ENCODE measurements around the gene PRDM16.

Gene PRDM16

GRCh38 chr1:3393987-3394920 lies 325.3 kb downstream of the PRDM16 start:
- Histone ChIP-seq H3K36me3 (ENCODE audit: control insufficient read depth in 1 of 2, insufficient read depth in 2 of 2, low read depth in 1 of 2, low read length in 2 of 2) (peaks cover 0 to 3% of the 10 kb centered on the region in 2 experiments), H4K8ac (ENCODE audit: low read length) (no peak overlapping the region), H3K4ac (ENCODE audit: low read depth in 1 of 2, low read length in 2 of 2) (no peak overlapping the region), H2BK15ac (ENCODE audit: low read depth, poor library complexity, severe bottlenecking) (no peak overlapping the region), H3K79me1 (replicated peaks; ENCODE audit: low read length, poor library complexity, severe bottlenecking) (no peaks in the 10 kb centered on the region), H3K27me3 (ENCODE audit: control insufficient read depth in 1 of 2, insufficient read depth in 1 of 2, low read length in 2 of 2) (peaks cover 51 to 84% of the 10 kb centered on the region in 2 experiments), H3K4me3 (ENCODE audit: insufficient read depth in 1 of 2, low read depth in 1 of 2, low read length in 2 of 2) (peak overlapping the region in 1 of 2 experiments; percentile 49), H3K23ac (ENCODE audit: low read length in 2 of 2) (no peak overlapping the region), H4K91ac (ENCODE audit: low read length) (no peak overlapping the region), H3K27ac (ENCODE audit: low read length, poor library complexity, severe bottlenecking) (no peak overlapping the region), H3K18ac (ENCODE audit: low read depth in 1 of 2, low read length in 2 of 2) (no peak overlapping the region), H3K4me2 (ENCODE audit: low read length, poor library complexity, severe bottlenecking) (no peak overlapping the region), H2BK5ac (ENCODE audit: low read depth, low read length, poor library complexity, severe bottlenecking) (no peak overlapping the region), H2BK12ac (ENCODE audit: low read length in 2 of 2) (no peak overlapping the region), H2AK5ac (ENCODE audit: low read length, severe bottlenecking) (no peak overlapping the region), H3K4me1 (ENCODE audit: control insufficient read depth, insufficient read depth, low read depth, low read length) (peaks cover 3% of the 10 kb centered on the region), H3K14ac (ENCODE audit: low read length in 2 of 2) (no peak overlapping the region), H3K9me3 (ENCODE audit: control insufficient read depth, low read length) (no peaks in the 10 kb centered on the region), H2BK120ac (ENCODE audit: low read depth, low read length) (no peak overlapping the region), H2AFZ (ENCODE audit: low read depth, low read length) (no peak overlapping the region), H3K9ac (ENCODE audit: low read length) (peak overlapping the region; percentile 51)
- DNase-seq, result no peak
- 31% methylated on average over 35 of the region's 59 CpGs for WGBS

GRCh38 chr1:3396411-3396810 lies 327.4 kb downstream of the PRDM16 start:
- Histone ChIP-seq H3K4me2 (ENCODE audit: low read length, poor library complexity, severe bottlenecking) (no peak overlapping the region), H3K23ac (ENCODE audit: low read length in 2 of 2) (no peak overlapping the region), H3K14ac (ENCODE audit: low read length in 2 of 2) (no peak overlapping the region), H3K9ac (ENCODE audit: low read length) (no peak overlapping the region), H3K4me1 (ENCODE audit: control insufficient read depth, insufficient read depth, low read depth, low read length) (peaks cover 3% of the 10 kb centered on the region), H3K36me3 (ENCODE audit: control insufficient read depth in 1 of 2, insufficient read depth in 2 of 2, low read depth in 1 of 2, low read length in 2 of 2) (peaks cover 0 to 3% of the 10 kb centered on the region in 2 experiments), H3K18ac (ENCODE audit: low read depth in 1 of 2, low read length in 2 of 2) (no peak overlapping the region), H4K8ac (ENCODE audit: low read length) (no peak overlapping the region), H2BK5ac (ENCODE audit: low read depth, low read length, poor library complexity, severe bottlenecking) (no peak overlapping the region), H3K27me3 (ENCODE audit: control insufficient read depth in 1 of 2, insufficient read depth in 1 of 2, low read length in 2 of 2) (peaks cover 38 to 77% of the 10 kb centered on the region in 2 experiments), H3K9me3 (ENCODE audit: control insufficient read depth, low read length) (no peaks in the 10 kb centered on the region), H3K79me1 (replicated peaks; ENCODE audit: low read length, poor library complexity, severe bottlenecking) (no peaks in the 10 kb centered on the region), H4K91ac (ENCODE audit: low read length) (no peak overlapping the region), H2BK12ac (ENCODE audit: low read length in 2 of 2) (no peak overlapping the region), H3K27ac (ENCODE audit: low read length, poor library complexity, severe bottlenecking) (no peak overlapping the region), H2AK5ac (ENCODE audit: low read length, severe bottlenecking) (no peak overlapping the region), H3K4ac (ENCODE audit: low read depth in 1 of 2, low read length in 2 of 2) (no peak overlapping the region), H3K4me3 (ENCODE audit: insufficient read depth in 1 of 2, low read depth in 1 of 2, low read length in 2 of 2) (no peak overlapping the region), H2AFZ (ENCODE audit: low read depth, low read length) (no peak overlapping the region), H2BK120ac (ENCODE audit: low read depth, low read length) (no peak overlapping the region), H2BK15ac (ENCODE audit: low read depth, poor library complexity, severe bottlenecking) (no peak overlapping the region)
- DNase-seq, result no peak
- WGBS, result 88% methylated on average over 11 of the region's 11 CpGs

- Histone ChIP-seq H2AK5ac (ENCODE audit: low read length, severe bottlenecking) (no peak overlapping the region), H2AFZ (ENCODE audit: low read depth, low read length) (no peak overlapping the region), H3K36me3 (ENCODE audit: control insufficient read depth in 1 of 2, insufficient read depth in 2 of 2, low read depth in 1 of 2, low read length in 2 of 2) (peaks cover 0 to 3% of the 10 kb centered on the region in 2 experiments), H2BK120ac (ENCODE audit: low read depth, low read length) (no peak overlapping the region), H3K18ac (ENCODE audit: low read depth in 1 of 2, low read length in 2 of 2) (no peak overlapping the region), H2BK12ac (ENCODE audit: low read length in 2 of 2) (no peak overlapping the region), H2BK5ac (ENCODE audit: low read depth, low read length, poor library complexity, severe bottlenecking) (no peak overlapping the region), H3K27ac (ENCODE audit: low read length, poor library complexity, severe bottlenecking) (no peak overlapping the region), H3K4ac (ENCODE audit: low read depth in 1 of 2, low read length in 2 of 2) (no peak overlapping the region), H3K9ac (ENCODE audit: low read length) (no peak overlapping the region), H3K9me3 (ENCODE audit: control insufficient read depth, low read length) (no peaks in the 10 kb centered on the region), H3K4me3 (ENCODE audit: insufficient read depth in 1 of 2, low read depth in 1 of 2, low read length in 2 of 2) (no peak overlapping the region), H3K23ac (ENCODE audit: low read length in 2 of 2) (no peak overlapping the region), H3K79me1 (replicated peaks; ENCODE audit: low read length, poor library complexity, severe bottlenecking) (no peaks in the 10 kb centered on the region), H3K14ac (ENCODE audit: low read length in 2 of 2) (no peak overlapping the region), H4K91ac (ENCODE audit: low read length) (no peak overlapping the region), H3K4me2 (ENCODE audit: low read length, poor library complexity, severe bottlenecking) (no peak overlapping the region), H2BK15ac (ENCODE audit: low read depth, poor library complexity, severe bottlenecking) (no peak overlapping the region), H3K4me1 (ENCODE audit: control insufficient read depth, insufficient read depth, low read depth, low read length) (peaks cover 2% of the 10 kb centered on the region), H4K8ac (ENCODE audit: low read length) (no peak overlapping the region), H3K27me3 (ENCODE audit: control insufficient read depth in 1 of 2, insufficient read depth in 1 of 2, low read length in 2 of 2) (peaks cover 30 to 68% of the 10 kb centered on the region in 2 experiments)
- 71% methylated on average over 16 of the region's 17 CpGs for WGBS
- DNase-seq, result no peak
Measured at GRCh38 chr1:3397311-3397710, 328.3 kb downstream of the PRDM16 start.

- H3K9ac ChIP-seq (ENCODE audit: low read length), result peak overlapping the region; percentile 6
- H3K14ac ChIP-seq (ENCODE audit: low read length in 2 of 2), result no peak overlapping the region
- no peaks in the 10 kb centered on the region for H3K9me3 ChIP-seq (ENCODE audit: control insufficient read depth, low read length)
- no peak overlapping the region for H4K8ac ChIP-seq (ENCODE audit: low read length)
- peaks cover under 1% of the 10 kb centered on the region for H3K4me1 ChIP-seq (ENCODE audit: control insufficient read depth, insufficient read depth, low read depth, low read length)
- H3K79me1 ChIP-seq (replicated peaks; ENCODE audit: low read length, poor library complexity, severe bottlenecking), result no peaks in the 10 kb centered on the region
- H3K4me3 ChIP-seq (ENCODE audit: insufficient read depth in 1 of 2, low read depth in 1 of 2, low read length in 2 of 2), result peak overlapping the region in 1 of 2 experiments; percentile 44
- H3K4ac ChIP-seq (ENCODE audit: low read depth in 1 of 2, low read length in 2 of 2), result no peak overlapping the region
- peaks cover 0 to 3% of the 10 kb centered on the region in 2 experiments for H3K36me3 ChIP-seq (ENCODE audit: control insufficient read depth in 1 of 2, insufficient read depth in 2 of 2, low read depth in 1 of 2, low read length in 2 of 2)
- no peak overlapping the region for H3K18ac ChIP-seq (ENCODE audit: low read depth in 1 of 2, low read length in 2 of 2)
- H3K27me3 ChIP-seq (ENCODE audit: control insufficient read depth in 1 of 2, insufficient read depth in 1 of 2, low read length in 2 of 2), result peaks cover 17 to 60% of the 10 kb centered on the region in 2 experiments
- 85% methylated on average over 25 of the region's 25 CpGs for WGBS
- H2AFZ ChIP-seq (ENCODE audit: low read depth, low read length), result no peak overlapping the region
- H2BK15ac ChIP-seq (ENCODE audit: low read depth, poor library complexity, severe bottlenecking), result no peak overlapping the region
- DNase-seq, result no peak
- no peak overlapping the region for H2AK5ac ChIP-seq (ENCODE audit: low read length, severe bottlenecking)
- H2BK12ac ChIP-seq (ENCODE audit: low read length in 2 of 2), result no peak overlapping the region
- H2BK120ac ChIP-seq (ENCODE audit: low read depth, low read length), result no peak overlapping the region
- H2BK5ac ChIP-seq (ENCODE audit: low read depth, low read length, poor library complexity, severe bottlenecking), result no peak overlapping the region
- H3K27ac ChIP-seq (ENCODE audit: low read length, poor library complexity, severe bottlenecking), result no peak overlapping the region
- no peak overlapping the region for H3K23ac ChIP-seq (ENCODE audit: low read length in 2 of 2)
- no peak overlapping the region for H4K91ac ChIP-seq (ENCODE audit: low read length)
- H3K4me2 ChIP-seq (ENCODE audit: low read length, poor library complexity, severe bottlenecking), result no peak overlapping the region
Measured at GRCh38 chr1:3398396-3399140, 329.6 kb downstream of the PRDM16 start.
